ENCODE measurements around the gene TRAPPC5.

The TRAPPC5 gene

GRCh38 chr19:7701654-7702457 is 21.2 kb downstream of the TRAPPC5 start, which contains the start of gene FCER2:
FCER2 (minus strand) TSS chr19:7702131; CDS start chr19:7699760, 2,371 bp downstream.
- TF ChIP-seq CTCF (IDR thresholded peaks at IDR 0.05), result no peak

GRCh38 chr19:7703332-7703731 is 22.7 kb downstream of the TRAPPC5 start:
- TF ChIP-seq CTCF (IDR thresholded peaks at IDR 0.05), result no peak

GRCh38 chr19:7704280-7705060 is 23.8 kb downstream of the TRAPPC5 start:
- TF ChIP-seq CTCF (IDR thresholded peaks at IDR 0.05), result no peak

- no peak for TF ChIP-seq CTCF (IDR thresholded peaks at IDR 0.05)
These were observed 25.0 kb downstream of the TRAPPC5 start for GRCh38 chr19:7705387-7706187.

- no peak for TF ChIP-seq CTCF (IDR thresholded peaks at IDR 0.05)
These were observed 25.7 kb downstream of the TRAPPC5 start for GRCh38 chr19:7706188-7706954.

GRCh38 chr19:7706955-7707456 is 26.4 kb downstream of the TRAPPC5 start:
- no peak for TF ChIP-seq CTCF (IDR thresholded peaks at IDR 0.05)

Data from LNCAP (cell line).